ENCODE measurements around the gene BCAS1. TPM values are rescaled to one million over a fixed set of nuclear protein-coding genes. Genes with fewer than 3 reads are reported as not detected.

The BCAS1 gene
- total and polyA plus RNA-seq, 10 of the 15 experiments (the other 5 are each of a cell fraction or from before 2014, with no cell fraction given): 0.21 to 1.4 (median 0.55) TPM

DNA sequence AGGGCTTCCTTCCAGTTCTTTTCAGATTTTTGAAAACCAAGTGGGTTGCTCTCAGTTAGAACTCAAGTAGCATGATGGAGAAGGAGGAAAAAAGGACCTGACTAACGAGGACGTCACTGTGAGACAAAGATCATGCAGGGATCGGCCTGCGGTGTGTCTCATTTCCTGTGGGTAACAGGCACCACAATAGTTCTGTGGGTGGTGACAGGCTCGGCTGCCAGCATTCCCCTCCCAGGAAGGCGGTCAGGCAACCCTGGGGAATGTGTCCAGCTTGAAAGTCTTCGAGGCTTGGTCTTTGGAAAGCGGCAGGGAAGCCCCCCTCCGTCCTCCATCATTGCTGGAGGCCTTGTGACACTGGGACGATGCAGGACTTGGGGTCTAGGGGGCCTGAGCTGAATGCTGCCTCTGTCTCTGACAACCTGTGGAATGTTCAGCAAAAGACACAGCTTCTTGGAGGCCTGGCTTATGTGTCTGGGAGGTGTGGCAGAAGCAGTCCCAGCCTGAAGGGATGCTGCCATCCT is 121.0 kb downstream of the BCAS1 start (continued):
- TF ChIP-seq E2F4 (IDR thresholded peaks at IDR 0.05; ENCODE audit: low read depth, low read length) (no peak), IRF4 (IDR thresholded peaks at IDR 0.05; ENCODE audit: low read depth, low read length) (peak; percentile 72; the same call in 1 of the 2 replicates), NKRF (conservative IDR thresholded peaks at IDR 0.05) (no peak), MYB (IDR thresholded peaks at IDR 0.05; ENCODE audit: borderline replicate concordance, low read depth, low read length) (no peak), CHD1 (IDR thresholded peaks at IDR 0.05; ENCODE audit: low read depth, low read length) (no peak), CREM (IDR thresholded peaks at IDR 0.05; ENCODE audit: low read depth) (peak; percentile 75; the same call in 1 of the 2 replicates), ESRRA (IDR thresholded peaks at IDR 0.05; ENCODE audit: low read length) (no peak), SMARCA5 (IDR thresholded peaks at IDR 0.05) (peak; percentile 53; the same call in 1 of the 2 replicates), CREB1 (IDR thresholded peaks at IDR 0.05; ENCODE audit: low read depth) (peak; percentile 87), IRF5 (IDR thresholded peaks at IDR 0.05; ENCODE audit: borderline replicate concordance) (no peak), ZBTB4 (CRISPR knock-in tag; IDR thresholded peaks at IDR 0.05) (no peak), EZH2 (IDR thresholded peaks at IDR 0.05; ENCODE audit: borderline replicate concordance, control insufficient read depth, low read depth, low read length) (no peak), RELB (IDR thresholded peaks at IDR 0.05; ENCODE audit: low read depth) (peak; percentile 92), IRF3 (IDR thresholded peaks at IDR 0.05) (no peak)
- TF ChIP-seq, protein P1, sequence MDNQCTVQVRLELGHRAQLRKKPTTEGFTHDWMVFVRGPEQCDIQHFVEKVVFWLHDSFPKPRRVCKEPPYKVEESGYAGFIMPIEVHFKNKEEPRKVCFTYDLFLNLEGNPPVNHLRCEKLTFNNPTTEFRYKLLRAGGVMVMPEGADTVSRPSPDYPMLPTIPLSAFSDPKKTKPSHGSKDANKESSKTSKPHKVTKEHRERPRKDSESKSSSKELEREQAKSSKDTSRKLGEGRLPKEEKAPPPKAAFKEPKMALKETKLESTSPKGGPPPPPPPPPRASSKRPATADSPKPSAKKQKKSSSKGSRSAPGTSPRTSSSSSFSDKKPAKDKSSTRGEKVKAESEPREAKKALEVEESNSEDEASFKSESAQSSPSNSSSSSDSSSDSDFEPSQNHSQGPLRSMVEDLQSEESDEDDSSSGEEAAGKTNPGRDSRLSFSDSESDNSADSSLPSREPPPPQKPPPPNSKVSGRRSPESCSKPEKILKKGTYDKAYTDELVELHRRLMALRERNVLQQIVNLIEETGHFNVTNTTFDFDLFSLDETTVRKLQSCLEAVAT (IDR thresholded peaks at IDR 0.05): peak; percentile 80; the same call in 1 of the 2 replicates
- TF ChIP-seq, protein P2, sequence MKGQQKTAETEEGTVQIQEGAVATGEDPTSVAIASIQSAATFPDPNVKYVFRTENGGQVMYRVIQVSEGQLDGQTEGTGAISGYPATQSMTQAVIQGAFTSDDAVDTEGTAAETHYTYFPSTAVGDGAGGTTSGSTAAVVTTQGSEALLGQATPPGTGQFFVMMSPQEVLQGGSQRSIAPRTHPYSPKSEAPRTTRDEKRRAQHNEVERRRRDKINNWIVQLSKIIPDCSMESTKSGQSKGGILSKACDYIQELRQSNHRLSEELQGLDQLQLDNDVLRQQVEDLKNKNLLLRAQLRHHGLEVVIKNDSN (IDR thresholded peaks at IDR 0.05; ENCODE audit: borderline replicate concordance, extremely low read length, insufficient read depth, low read depth, low read length): no peak
